ENCODE data around the gene TEK.

DNA sequence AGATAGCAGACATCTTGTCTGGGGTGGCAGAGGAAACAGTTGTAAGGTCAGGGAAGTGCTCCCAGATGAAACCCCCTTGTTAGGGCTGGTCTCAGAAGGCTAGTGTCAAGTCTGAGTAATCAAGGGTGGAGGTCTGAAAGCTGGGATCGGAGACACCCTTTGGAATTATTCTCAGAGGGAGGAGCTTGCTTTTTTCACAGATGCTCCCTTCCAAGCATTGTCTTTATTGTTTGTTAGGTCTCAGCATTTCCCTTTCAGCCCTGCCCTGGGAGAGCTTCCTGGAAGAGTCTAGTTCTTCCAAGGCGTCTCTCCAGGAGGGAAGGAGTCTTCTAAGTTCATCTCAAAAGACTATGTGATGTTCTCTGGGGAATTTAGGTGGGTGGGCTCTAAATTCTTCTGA is 3.2 kb downstream of the TEK start:
- TF ChIP-seq POLR2A (IDR thresholded peaks at IDR 0.05) = no peak
- TF ChIP-seq, protein P1, sequence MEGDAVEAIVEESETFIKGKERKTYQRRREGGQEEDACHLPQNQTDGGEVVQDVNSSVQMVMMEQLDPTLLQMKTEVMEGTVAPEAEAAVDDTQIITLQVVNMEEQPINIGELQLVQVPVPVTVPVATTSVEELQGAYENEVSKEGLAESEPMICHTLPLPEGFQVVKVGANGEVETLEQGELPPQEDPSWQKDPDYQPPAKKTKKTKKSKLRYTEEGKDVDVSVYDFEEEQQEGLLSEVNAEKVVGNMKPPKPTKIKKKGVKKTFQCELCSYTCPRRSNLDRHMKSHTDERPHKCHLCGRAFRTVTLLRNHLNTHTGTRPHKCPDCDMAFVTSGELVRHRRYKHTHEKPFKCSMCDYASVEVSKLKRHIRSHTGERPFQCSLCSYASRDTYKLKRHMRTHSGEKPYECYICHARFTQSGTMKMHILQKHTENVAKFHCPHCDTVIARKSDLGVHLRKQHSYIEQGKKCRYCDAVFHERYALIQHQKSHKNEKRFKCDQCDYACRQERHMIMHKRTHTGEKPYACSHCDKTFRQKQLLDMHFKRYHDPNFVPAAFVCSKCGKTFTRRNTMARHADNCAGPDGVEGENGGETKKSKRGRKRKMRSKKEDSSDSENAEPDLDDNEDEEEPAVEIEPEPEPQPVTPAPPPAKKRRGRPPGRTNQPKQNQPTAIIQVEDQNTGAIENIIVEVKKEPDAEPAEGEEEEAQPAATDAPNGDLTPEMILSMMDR (IDR thresholded peaks at IDR 0.05) = no peak

All from testis (tissue), 2 donors.